K562 (cell line): ENCODE data around the gene ORAI1. TPM values are rescaled to one million over a fixed set of nuclear protein-coding genes. Genes with fewer than 3 reads are reported as not detected.

Experiments
- ARID2 ChIP-seq: fragments of 450-650 bp; IDR thresholded peaks from 2 replicates; pipeline ENCODE4 v1.6.1; 2017; ENCODE audit warnings: antibody characterized with exemption, mild to moderate bottlenecking
- CXXC5 ChIP-seq: fragments of 250-450 bp; sonication (Bioruptor Pico); IDR thresholded peaks from 2 replicates; pipeline ENCODE4 v1.8.0; 2022; ENCODE audit warnings: inconsistent platforms, mild to moderate bottlenecking, moderate library complexity
- ESRRB ChIP-seq: fragments of 250-450 bp; sonication (Bioruptor Pico); IDR thresholded peaks from 2 replicates; pipeline ENCODE4 v1.5.0; 2020; ENCODE audit warnings: mild to moderate bottlenecking, moderate library complexity, borderline replicate concordance
- FOXM1 ChIP-seq, 2 experiments: fragments of 450-650 bp in 1 of 2; sonication (generic) in 1 of 2; formaldehyde crosslinking in 1 of 2; IDR thresholded peaks; 2 replicates each; pipeline versions ENCODE4 v1.6.1 to v1.9.0; 2017 to 2022; ENCODE audit warnings: low read depth in 2 of 2, mild to moderate bottlenecking in 2 of 2, missing genetic modification reagents in 1 of 2, moderate library complexity in 1 of 2
- GABPB1 ChIP-seq: sonication (generic); formaldehyde crosslinking; IDR thresholded peaks from 2 replicates; pipeline ENCODE4 v1.8.0; 2022; ENCODE audit warnings: mild to moderate bottlenecking, missing genetic modification reagents
- JUNB ChIP-seq: fragments of 450-650 bp; formaldehyde crosslinking; conservative IDR thresholded peaks from 2 replicates; pipeline ENCODE4 v1.4.0; 2020; ENCODE audit warnings: mild to moderate bottlenecking
- NFIC ChIP-seq: fragments of 450-650 bp; IDR thresholded peaks from 2 replicates; pipeline ENCODE4 v1.6.1; 2017; ENCODE audit warnings: mild to moderate bottlenecking, inconsistent platforms
- NR2C2 ChIP-seq, 2 experiments: fragments of 200-800 bp in 1 of 2; sonication (Bioruptor generic) in 1 of 2; sonication (generic) in 1 of 2; formaldehyde crosslinking in 1 of 2; IDR thresholded peaks; 2 replicates each; pipeline versions ENCODE4 v1.6.1 to v1.8.0; 2016 to 2022; ENCODE audit warnings: mild to moderate bottlenecking in 1 of 2, missing compliant biosample characterization in 1 of 2, missing genetic modification characterization in 1 of 2, missing genetic modification reagents in 1 of 2
- RCOR1 ChIP-seq, 2 experiments: IDR thresholded peaks; 2 replicates each; pipeline ENCODE4 v1.6.1; 2012; ENCODE audit warnings: low read depth in 2 of 2, low read length in 2 of 2, borderline replicate concordance in 1 of 2, improper control_type of control experiment in 1 of 2
- SMARCC2 ChIP-seq: fragments of 450-650 bp; IDR thresholded peaks from 2 replicates; pipeline ENCODE4 v1.6.1; 2017; ENCODE audit warnings: antibody characterized with exemption, moderate library complexity, mild to moderate bottlenecking, low read depth
- SRF ChIP-seq, 2 experiments: fragments of 250-450, 450-650 bp in 1 of 2; sonication (Bioruptor Pico) in 1 of 2; sonication (generic) in 1 of 2; formaldehyde crosslinking; IDR thresholded peaks; 2 replicates each; pipeline versions ENCODE4 v1.5.0 to v1.5.1; 2020 to 2022; ENCODE audit warnings: mild to moderate bottlenecking in 1 of 2, missing genetic modification reagents in 1 of 2
- ZKSCAN1 ChIP-seq: fragments of 150-350 bp; IDR thresholded peaks from 2 replicates; pipeline ENCODE4 v1.6.1; 2016; ENCODE audit warnings: low read depth, low read length
- ZNF707 ChIP-seq: fragments of 250-450 bp; sonication (Bioruptor Pico); conservative IDR thresholded peaks from 2 replicates; pipeline ENCODE4 v1.8.0; 2022; ENCODE audit warnings: inconsistent platforms, mild to moderate bottlenecking, moderate library complexity
- ZZZ3 ChIP-seq: fragments of 450-650 bp; IDR thresholded peaks from 2 replicates; pipeline ENCODE4 v1.6.1; 2016; ENCODE audit warnings: antibody characterized with exemption, mild to moderate bottlenecking, moderate library complexity
- polyA plus RNA-seq, 8 experiments: library from polyadenylated mRNA; depleted of rRNA in 4 of 8; stranded (reverse) in 5 of 8; unstranded in 3 of 8; fragments of >200 nt; fragmentation: Nextera tagmentation in 2 of 8; fragmentation: Illumina TruSeq in 1 of 8; extraction: Ambion mirVana in 2 of 8; extraction: Trizol in 1 of 8; gene quantifications; 2 replicates each; pipeline versions ENCODE4 v1.2.1 to v1.2.3, GENCODE V29; 2011 to 2014; ENCODE audit warnings: inconsistent platforms in 1 of 8, missing spikeins in 1 of 8
- total RNA-seq, 7 experiments: library from RNA; depleted of rRNA in 6 of 7; stranded (reverse); fragments of >200 nt in 6 of 7; fragmentation: Illumina TruSeq in 2 of 7; extraction: Trizol in 2 of 7; gene quantifications; 2 replicates each; pipeline versions ENCODE4 v1.2.1 to v1.2.3, GENCODE V29; 2011 to 2021; ENCODE audit warnings: low replicate concordance in 1 of 7
- TF ChIP-seq, protein P1 (sequence below): fragments of 250-450 bp; sonication (Bioruptor Pico); IDR thresholded peaks from 2 replicates; pipeline ENCODE4 v1.5.0; 2020; ENCODE audit warnings: mild to moderate bottlenecking
- TF ChIP-seq, protein P2 (sequence below), 2 experiments: fragments of 450-650 bp; IDR thresholded peaks; 2 replicates each; pipeline ENCODE4 v1.6.1; 2018; ENCODE audit warnings: mild to moderate bottlenecking in 2 of 2, low read depth in 1 of 2; ENCODE audit not compliant: partially characterized antibody in 2 of 2

ORAI1 gene
- total and polyA plus RNA-seq, 9 of the 15 experiments (the other 6 are each of a cell fraction or from before 2014, with no cell fraction given), result 2.6 to 23.8 (median 9.3) TPM

DNA sequence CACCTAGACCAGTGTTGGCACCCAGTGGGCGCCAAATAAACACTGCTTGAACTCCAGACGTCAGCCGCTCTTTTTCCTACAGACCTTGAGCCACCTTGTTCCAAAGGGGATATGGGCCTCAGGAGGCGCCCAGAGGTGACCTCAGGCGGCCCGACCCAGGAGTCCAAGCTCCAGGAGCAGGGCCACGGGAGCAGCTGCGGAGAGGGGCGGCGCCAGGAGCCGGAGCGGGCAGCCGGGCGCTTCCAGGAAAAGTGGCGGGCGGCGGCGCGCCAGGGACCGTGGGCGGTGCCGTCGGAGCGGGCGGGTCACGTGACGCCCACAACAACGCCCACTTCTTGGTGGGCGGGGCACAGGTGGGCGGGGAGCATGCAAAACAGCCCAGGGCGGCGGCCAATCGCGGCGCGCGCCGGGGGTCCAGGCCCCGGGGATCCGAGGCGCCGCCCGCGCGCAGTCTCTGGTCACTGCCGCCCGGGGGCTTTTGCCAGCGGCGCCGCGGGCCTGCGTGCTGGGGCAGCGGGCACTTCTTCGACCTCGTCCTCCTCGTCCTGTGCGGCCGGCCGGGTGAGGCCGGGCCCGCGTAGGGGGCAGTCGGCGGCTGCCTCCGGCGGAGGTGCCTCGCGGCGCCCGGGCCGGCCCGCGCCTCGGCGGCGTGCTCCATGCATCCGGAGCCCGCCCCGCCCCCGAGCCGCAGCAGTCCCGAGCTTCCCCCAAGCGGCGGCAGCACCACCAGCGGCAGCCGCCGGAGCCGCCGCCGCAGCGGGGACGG is at the start of gene ORAI1 (continued):
- TF ChIP-seq RCOR1 (IDR thresholded peaks at IDR 0.05; ENCODE audit: borderline replicate concordance in 1 of 2, low read depth in 2 of 2, low read length in 2 of 2) (0 out of 4 replicates have a peak, but pooled peaks of 1 of the 2 experiments have one; percentile 11), NR2C2 (CRISPR knock-in tag; IDR thresholded peaks at IDR 0.05) (0 out of 2 replicates have a peak, but pooled peaks have one; percentile 33), NR2C2 (tag; IDR thresholded peaks at IDR 0.05) (no peak), ZKSCAN1 (no peak), NFIC (0 out of 2 replicates have a peak, but pooled peaks have one; percentile 9), SMARCC2 (no peak), GABPB1 (peak; percentile 52; the same call in 1 of the 2 replicates), JUNB (no peak), ZZZ3 (no peak), CXXC5 (peak; percentile 91), ESRRB (CRISPR knock-in tag) (no peak), SRF (CRISPR knock-in tag; IDR thresholded peaks at IDR 0.05) (peak in 1 of 2 experiments; percentile 39; a peak in 2 of 4 replicates), FOXM1 (IDR thresholded peaks at IDR 0.05; ENCODE audit: low read depth) (no peak), FOXM1 (CRISPR knock-in tag; IDR thresholded peaks at IDR 0.05; ENCODE audit: low read depth) (no peak; the same call in 1 of the 2 replicates), ARID2 (no peak), ZNF707 (CRISPR knock-in tag) (no peak)
- TF ChIP-seq, protein P1, sequence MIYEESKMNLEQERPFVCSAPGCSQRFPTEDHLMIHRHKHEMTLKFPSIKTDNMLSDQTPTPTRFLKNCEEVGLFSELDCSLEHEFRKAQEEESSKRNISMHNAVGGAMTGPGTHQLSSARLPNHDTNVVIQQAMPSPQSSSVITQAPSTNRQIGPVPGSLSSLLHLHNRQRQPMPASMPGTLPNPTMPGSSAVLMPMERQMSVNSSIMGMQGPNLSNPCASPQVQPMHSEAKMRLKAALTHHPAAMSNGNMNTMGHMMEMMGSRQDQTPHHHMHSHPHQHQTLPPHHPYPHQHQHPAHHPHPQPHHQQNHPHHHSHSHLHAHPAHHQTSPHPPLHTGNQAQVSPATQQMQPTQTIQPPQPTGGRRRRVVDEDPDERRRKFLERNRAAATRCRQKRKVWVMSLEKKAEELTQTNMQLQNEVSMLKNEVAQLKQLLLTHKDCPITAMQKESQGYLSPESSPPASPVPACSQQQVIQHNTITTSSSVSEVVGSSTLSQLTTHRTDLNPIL (CRISPR knock-in tag), result no peak
- TF ChIP-seq, protein P2, sequence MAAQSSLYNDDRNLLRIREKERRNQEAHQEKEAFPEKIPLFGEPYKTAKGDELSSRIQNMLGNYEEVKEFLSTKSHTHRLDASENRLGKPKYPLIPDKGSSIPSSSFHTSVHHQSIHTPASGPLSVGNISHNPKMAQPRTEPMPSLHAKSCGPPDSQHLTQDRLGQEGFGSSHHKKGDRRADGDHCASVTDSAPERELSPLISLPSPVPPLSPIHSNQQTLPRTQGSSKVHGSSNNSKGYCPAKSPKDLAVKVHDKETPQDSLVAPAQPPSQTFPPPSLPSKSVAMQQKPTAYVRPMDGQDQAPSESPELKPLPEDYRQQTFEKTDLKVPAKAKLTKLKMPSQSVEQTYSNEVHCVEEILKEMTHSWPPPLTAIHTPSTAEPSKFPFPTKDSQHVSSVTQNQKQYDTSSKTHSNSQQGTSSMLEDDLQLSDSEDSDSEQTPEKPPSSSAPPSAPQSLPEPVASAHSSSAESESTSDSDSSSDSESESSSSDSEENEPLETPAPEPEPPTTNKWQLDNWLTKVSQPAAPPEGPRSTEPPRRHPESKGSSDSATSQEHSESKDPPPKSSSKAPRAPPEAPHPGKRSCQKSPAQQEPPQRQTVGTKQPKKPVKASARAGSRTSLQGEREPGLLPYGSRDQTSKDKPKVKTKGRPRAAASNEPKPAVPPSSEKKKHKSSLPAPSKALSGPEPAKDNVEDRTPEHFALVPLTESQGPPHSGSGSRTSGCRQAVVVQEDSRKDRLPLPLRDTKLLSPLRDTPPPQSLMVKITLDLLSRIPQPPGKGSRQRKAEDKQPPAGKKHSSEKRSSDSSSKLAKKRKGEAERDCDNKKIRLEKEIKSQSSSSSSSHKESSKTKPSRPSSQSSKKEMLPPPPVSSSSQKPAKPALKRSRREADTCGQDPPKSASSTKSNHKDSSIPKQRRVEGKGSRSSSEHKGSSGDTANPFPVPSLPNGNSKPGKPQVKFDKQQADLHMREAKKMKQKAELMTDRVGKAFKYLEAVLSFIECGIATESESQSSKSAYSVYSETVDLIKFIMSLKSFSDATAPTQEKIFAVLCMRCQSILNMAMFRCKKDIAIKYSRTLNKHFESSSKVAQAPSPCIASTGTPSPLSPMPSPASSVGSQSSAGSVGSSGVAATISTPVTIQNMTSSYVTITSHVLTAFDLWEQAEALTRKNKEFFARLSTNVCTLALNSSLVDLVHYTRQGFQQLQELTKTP (IDR thresholded peaks at IDR 0.05; ENCODE audit: low read depth in 1 of 2, partially characterized antibody in 2 of 2), result no peak
